CD4-positive, alpha-beta T cell (primary cell): Measurements from ENCODE around the gene TTC34. TPM values are rescaled to one million over a fixed set of nuclear protein-coding genes. Genes with fewer than 3 reads are reported as not detected.

ENCODE experiments used
- ATAC-seq: fragments of 200-7000 bp; cut with Tn5 transposase; one replicate; pipeline ENCODE4 v1.10.0; 2022; ENCODE audit warnings: mild to moderate bottlenecking; ENCODE audit not compliant: poor library complexity
- CTCF ChIA-PET: fragments of 350-600 bp; sonication (Branson Sonifier 250); formaldehyde crosslinking; loops from one replicate; lab custom pipeline; 2021; ENCODE audit warnings: antibody characterized with exemption, inconsistent platforms; lab: Charles Lee
- POLR2A ChIA-PET: fragments of 350-600 bp; sonication (Branson Sonifier 250); formaldehyde crosslinking; loops from one replicate; lab custom pipeline; 2021; ENCODE audit warnings: antibody characterized with exemption, inconsistent platforms; lab: Charles Lee
- DNase-seq, 14 experiments: peaks; one replicate each; pipeline ENCODE4 v3.0.0-alpha.2; 2013 to 2020; ENCODE audit warnings: mixed read lengths in 2 of 14
- H3K27ac ChIP-seq, 2 donors: one replicate each; pipeline versions ENCODE4 v1.5.1 to v1.7.0; 2013; ENCODE audit warnings: low read length in 2 of 2, low read depth in 1 of 2, mild to moderate bottlenecking in 1 of 2
- H3K27me3 ChIP-seq, 2 experiments: 1 replicate in 1 of 2; 2 replicates in 1 of 2; pipeline versions ENCODE4 v1.6.1 to v1.7.0; 2013; ENCODE audit warnings: low read length in 2 of 2, control low read depth in 1 of 2, mild to moderate bottlenecking in 1 of 2, moderate library complexity in 1 of 2; ENCODE audit not compliant: insufficient read depth in 2 of 2, control insufficient read depth in 1 of 2
- H3K36me3 ChIP-seq: one replicate; pipeline ENCODE4 v1.6.1; 2013; ENCODE audit warnings: low read length, control low read depth; ENCODE audit not compliant: insufficient read depth
- H3K4me1 ChIP-seq: one replicate; pipeline ENCODE4 v1.6.1; 2013; ENCODE audit warnings: low read length, control low read depth; ENCODE audit not compliant: insufficient read depth
- H3K4me3 ChIP-seq: one replicate; pipeline ENCODE4 v1.5.1; 2013; ENCODE audit warnings: mild to moderate bottlenecking, low read length, moderate library complexity
- H3K9me3 ChIP-seq, 2 experiments: 1 replicate in 1 of 2; 2 replicates in 1 of 2; pipeline versions ENCODE4 v1.6.1 to v1.7.0; 2013; ENCODE audit warnings: low read length in 2 of 2, mild to moderate bottlenecking in 2 of 2, control low read depth in 1 of 2, moderate library complexity in 1 of 2; ENCODE audit not compliant: control insufficient read depth in 1 of 2, insufficient read depth in 1 of 2
- H3K27ac Mint-ChIP-seq: one replicate; pipeline ENCODE4 v1.8.0; 2020; ENCODE audit warnings: mixed read lengths
- H3K27me3 Mint-ChIP-seq: one replicate; pipeline ENCODE4 v1.8.0; 2021; ENCODE audit warnings: mixed read lengths
- H3K36me3 Mint-ChIP-seq: one replicate; pipeline ENCODE4 v1.8.0; 2021; ENCODE audit warnings: low read depth, mixed read lengths
- H3K4me1 Mint-ChIP-seq: one replicate; pipeline ENCODE4 v1.8.0; 2021; ENCODE audit warnings: low read depth, mixed read lengths
- H3K4me3 Mint-ChIP-seq: one replicate; pipeline ENCODE4 v1.8.0; 2020; ENCODE audit warnings: mild to moderate bottlenecking, mixed read lengths
- H3K9me3 Mint-ChIP-seq: one replicate; pipeline ENCODE4 v1.8.0; 2020; ENCODE audit warnings: mixed read lengths
- intact Hi-C, 2 experiments: fragments of 100-400 bp; cut with DNase I in 1 of 2; cut with micrococcal nuclease in 1 of 2; formaldehyde crosslinking; loops; one replicate each; pipeline versions ENCODE4 v1.15.1 to v1.9.0; 2023 to 2025; cut with DNase I, micrococcal nuclease
- total RNA-seq, 174 experiments: library from RNA in 2 of 174; stranded (reverse) in 2 of 174; gene quantifications; one replicate each; pipeline ENCODE4 v1.2.3 and lab custom pipeline; 2021 to 2026
- TF ChIP-seq, protein P1 (sequence below): fragments of 200-600 bp; IDR thresholded peaks from one replicate; pipeline ENCODE4 v1.8.0; 2022; ENCODE audit warnings: antibody characterized with exemption, mild to moderate bottlenecking

TTC34 gene
- total RNA-seq, 2 experiments from 2014 or later: 1.3 TPM

DNA sequence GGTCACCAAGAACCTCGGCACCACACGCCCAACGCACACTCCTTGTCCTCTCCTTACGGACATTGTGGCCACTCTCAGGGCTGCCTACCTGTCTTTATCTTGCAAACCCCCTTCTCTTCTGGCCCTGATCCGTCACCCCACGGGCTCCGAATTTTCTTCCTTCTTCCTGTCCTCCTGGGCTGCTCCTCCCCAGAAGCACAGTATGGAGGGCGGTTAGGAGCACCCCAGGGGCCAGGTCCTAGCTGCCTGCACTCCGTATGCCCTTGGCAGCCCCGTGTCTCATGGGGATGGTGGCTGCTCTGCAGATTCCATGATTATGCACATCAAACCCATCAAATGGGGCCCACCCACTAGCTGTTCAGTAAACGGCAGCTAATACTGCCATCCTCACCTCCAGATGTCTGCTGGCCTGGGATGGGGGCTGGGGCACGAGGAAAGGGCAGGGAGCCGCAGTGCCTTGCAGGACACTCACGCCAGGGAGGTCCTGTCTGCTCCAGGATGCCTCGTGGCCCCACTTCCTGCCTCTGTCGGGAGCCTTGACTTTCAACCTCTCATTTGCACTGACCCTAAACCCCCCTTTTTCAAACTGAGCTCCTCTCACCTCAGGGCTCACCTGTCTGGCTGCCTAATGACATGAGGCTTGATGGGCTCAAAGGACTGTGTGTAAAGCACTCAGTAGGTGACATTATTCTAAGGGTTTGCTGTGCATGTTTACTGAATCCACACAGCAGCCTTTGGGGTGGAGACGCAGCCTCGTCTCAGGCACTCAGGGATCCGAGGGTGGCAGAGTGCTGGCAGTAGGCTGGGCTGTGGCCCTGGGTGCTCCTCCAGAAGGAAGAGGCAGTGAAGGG lies 4.4 kb downstream of the TTC34 start:
- intact Hi-C loops: no loop called here
- H3K9me3 ChIP-seq: peaks cover 22 to 25% of the 10 kb centered on the region in 2 experiments
- H3K36me3 ChIP-seq: no peaks in the 10 kb centered on the region
- no peak overlapping the region for H3K4me3 ChIP-seq
- TF ChIP-seq, protein P1, sequence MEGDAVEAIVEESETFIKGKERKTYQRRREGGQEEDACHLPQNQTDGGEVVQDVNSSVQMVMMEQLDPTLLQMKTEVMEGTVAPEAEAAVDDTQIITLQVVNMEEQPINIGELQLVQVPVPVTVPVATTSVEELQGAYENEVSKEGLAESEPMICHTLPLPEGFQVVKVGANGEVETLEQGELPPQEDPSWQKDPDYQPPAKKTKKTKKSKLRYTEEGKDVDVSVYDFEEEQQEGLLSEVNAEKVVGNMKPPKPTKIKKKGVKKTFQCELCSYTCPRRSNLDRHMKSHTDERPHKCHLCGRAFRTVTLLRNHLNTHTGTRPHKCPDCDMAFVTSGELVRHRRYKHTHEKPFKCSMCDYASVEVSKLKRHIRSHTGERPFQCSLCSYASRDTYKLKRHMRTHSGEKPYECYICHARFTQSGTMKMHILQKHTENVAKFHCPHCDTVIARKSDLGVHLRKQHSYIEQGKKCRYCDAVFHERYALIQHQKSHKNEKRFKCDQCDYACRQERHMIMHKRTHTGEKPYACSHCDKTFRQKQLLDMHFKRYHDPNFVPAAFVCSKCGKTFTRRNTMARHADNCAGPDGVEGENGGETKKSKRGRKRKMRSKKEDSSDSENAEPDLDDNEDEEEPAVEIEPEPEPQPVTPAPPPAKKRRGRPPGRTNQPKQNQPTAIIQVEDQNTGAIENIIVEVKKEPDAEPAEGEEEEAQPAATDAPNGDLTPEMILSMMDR: no peak
- ChIA-PET CTCF (no interaction called here), POLR2A (no interaction called here)
- H3K27ac Mint-ChIP-seq: no peak overlapping the region
- peaks cover 35% of the 10 kb centered on the region for H3K27me3 Mint-ChIP-seq
- H3K4me1 Mint-ChIP-seq: no peaks in the 10 kb centered on the region
- H3K4me1 ChIP-seq: peaks cover 8% of the 10 kb centered on the region
- no peaks in the 10 kb centered on the region for H3K36me3 Mint-ChIP-seq
- H3K27ac ChIP-seq: no peak overlapping the region
- peaks cover 11 to 12% of the 10 kb centered on the region in 2 experiments for H3K27me3 ChIP-seq
- H3K9me3 Mint-ChIP-seq: peaks cover 11% of the 10 kb centered on the region
- ATAC-seq (no peak), DNase-seq (peak in 1 of 14 experiments; percentile 3)
- H3K4me3 Mint-ChIP-seq: no peak overlapping the region

DNA sequence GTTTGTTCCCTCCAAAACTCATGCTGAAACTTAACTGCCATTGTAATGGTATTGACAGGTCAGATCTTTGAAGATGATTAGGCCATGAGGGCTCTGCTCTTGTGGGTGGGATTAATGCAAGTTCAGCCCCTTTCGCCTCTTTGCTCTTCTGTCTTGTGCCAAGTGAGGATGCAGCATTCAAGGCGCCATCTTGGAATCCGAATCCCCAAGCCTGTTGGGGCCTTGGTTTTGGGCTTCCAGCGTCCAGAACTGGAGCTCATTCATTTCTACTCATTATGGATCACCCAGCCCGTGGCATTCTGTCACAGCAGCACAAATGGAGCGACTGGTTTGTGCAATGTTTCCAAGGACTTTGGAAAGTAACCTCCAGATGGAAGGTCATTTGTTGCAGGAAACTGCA lies 5.6 kb downstream of the TTC34 start:
- Histone ChIP-seq H3K27me3 (peaks cover 8 to 11% of the 10 kb centered on the region in 2 experiments), H3K27ac (no peak overlapping the region), H3K9me3 (peaks cover 27 to 34% of the 10 kb centered on the region in 2 experiments), H3K36me3 (no peaks in the 10 kb centered on the region), H3K4me1 (no peaks in the 10 kb centered on the region), H3K4me3 (no peak overlapping the region)
- no peaks in the 10 kb centered on the region for H3K36me3 Mint-ChIP-seq
- H3K27ac Mint-ChIP-seq: no peak overlapping the region
- ATAC-seq (no peak), DNase-seq (no peak)
- no peak overlapping the region for H3K4me3 Mint-ChIP-seq
- intact Hi-C loops: no loop called here
- peaks cover 11% of the 10 kb centered on the region for H3K9me3 Mint-ChIP-seq
- H3K27me3 Mint-ChIP-seq: peaks cover 46% of the 10 kb centered on the region
- POLR2A ChIA-PET: no interaction called here
- CTCF ChIA-PET: no interaction called here
- no peaks in the 10 kb centered on the region for H3K4me1 Mint-ChIP-seq
- TF ChIP-seq, protein P1: no peak

DNA sequence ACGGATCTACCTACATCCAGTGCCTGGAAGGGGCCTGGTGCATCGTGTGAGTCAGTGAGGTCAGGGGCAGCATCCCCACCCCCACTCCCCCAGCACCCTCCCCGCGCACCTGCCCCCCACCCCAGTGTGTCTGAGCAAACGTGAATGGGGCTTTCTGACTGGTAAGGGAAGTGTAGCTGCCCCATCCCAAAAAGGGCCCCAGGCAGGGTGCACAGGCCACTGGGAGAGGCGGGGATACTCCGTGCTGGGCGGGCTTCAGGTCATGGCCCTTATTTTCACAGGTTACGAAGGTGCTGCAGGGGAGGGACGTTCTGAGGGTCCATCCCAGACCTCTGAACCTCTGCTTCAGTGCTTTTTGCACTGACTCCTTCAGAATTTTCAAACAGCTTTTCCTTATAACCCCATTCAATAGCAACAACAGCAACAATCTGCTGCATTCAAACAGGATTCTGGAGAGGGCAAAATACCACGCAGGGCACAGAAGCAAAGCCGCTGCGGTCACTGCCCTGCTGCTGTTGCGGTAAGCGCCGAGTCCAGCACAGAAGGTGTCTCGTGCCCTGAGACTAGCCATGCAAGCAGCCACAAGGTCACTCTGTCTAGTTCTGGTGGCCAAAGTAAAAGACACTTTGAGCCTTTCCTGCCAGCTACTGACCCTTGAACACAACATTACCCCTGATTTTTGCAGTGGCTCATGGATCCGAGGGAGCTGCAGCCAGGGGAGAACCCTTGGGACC lies 10.3 kb downstream of the TTC34 start:
- H3K9me3 Mint-ChIP-seq: peaks cover 11% of the 10 kb centered on the region
- Histone ChIP-seq H3K4me3 (no peak overlapping the region), H3K27me3 (peaks cover 36 to 45% of the 10 kb centered on the region in 2 experiments), H3K27ac (no peak overlapping the region), H3K36me3 (no peaks in the 10 kb centered on the region), H3K4me1 (peaks cover 18% of the 10 kb centered on the region), H3K9me3 (peaks cover 27 to 31% of the 10 kb centered on the region in 2 experiments)
- no peak overlapping the region for H3K4me3 Mint-ChIP-seq
- TF ChIP-seq, protein P1: no peak
- ATAC-seq (no peak), DNase-seq (no peak)
- H3K36me3 Mint-ChIP-seq: no peaks in the 10 kb centered on the region
- ChIA-PET POLR2A (no interaction called here), CTCF (no interaction called here)
- peaks cover 11% of the 10 kb centered on the region for H3K4me1 Mint-ChIP-seq
- intact Hi-C loops: no loop called here
- H3K27me3 Mint-ChIP-seq: peaks cover 68% of the 10 kb centered on the region
- no peak overlapping the region for H3K27ac Mint-ChIP-seq
